Mesothelial cell of epicardium (in vitro differentiated cells): Measurements from ENCODE around the gene GALNT1. TPM values are rescaled to one million over a fixed set of nuclear protein-coding genes. Genes with fewer than 3 reads are reported as not detected.
"Not testable (repeated sequence)": the region's sequence is repeated elsewhere in the genome, so short reads cannot be mapped to it uniquely, and the experiment has no call there.

ENCODE experiments used
- DNase-seq, 2 experiments: peaks; one replicate each; pipeline ENCODE4 v3.0.0; 2021; ENCODE audit warnings: low spot score in 2 of 2; ENCODE audit not compliant: unreplicated experiment in 2 of 2
- H3K27ac Mint-ChIP-seq: 2 replicates; pipeline ENCODE4 v1.8.0; 2021; ENCODE audit warnings: mixed read lengths
- H3K27me3 Mint-ChIP-seq: 2 replicates; pipeline ENCODE4 v1.8.0; 2021; ENCODE audit warnings: low read depth, mixed read lengths
- H3K36me3 Mint-ChIP-seq: 2 replicates; pipeline ENCODE4 v1.8.0; 2021; ENCODE audit warnings: mixed read lengths
- H3K4me1 Mint-ChIP-seq: 2 replicates; pipeline ENCODE4 v1.8.0; 2021; ENCODE audit warnings: mixed read lengths
- H3K4me3 Mint-ChIP-seq: 2 replicates; pipeline ENCODE4 v1.8.0; 2021; ENCODE audit warnings: mild to moderate bottlenecking, moderate library complexity, mixed read lengths
- H3K9me3 Mint-ChIP-seq: 2 replicates; pipeline ENCODE4 v1.8.0; 2021; ENCODE audit warnings: mixed read lengths
- total RNA-seq: library from RNA; stranded (reverse); gene quantifications from 3 replicates; pipeline ENCODE4 v1.2.1, GENCODE V29; 2021
- TF ChIP-seq, protein P1 (sequence below): fragments of 200-600 bp; sonication (generic); IDR thresholded peaks from one replicate; pipeline ENCODE4 v1.5.0; 2021; ENCODE audit warnings: antibody characterized with exemption; ENCODE audit not compliant: unreplicated experiment

Gene GALNT1
- total RNA-seq, 1 donor from 2014 or later: 85.0 TPM

DNA sequence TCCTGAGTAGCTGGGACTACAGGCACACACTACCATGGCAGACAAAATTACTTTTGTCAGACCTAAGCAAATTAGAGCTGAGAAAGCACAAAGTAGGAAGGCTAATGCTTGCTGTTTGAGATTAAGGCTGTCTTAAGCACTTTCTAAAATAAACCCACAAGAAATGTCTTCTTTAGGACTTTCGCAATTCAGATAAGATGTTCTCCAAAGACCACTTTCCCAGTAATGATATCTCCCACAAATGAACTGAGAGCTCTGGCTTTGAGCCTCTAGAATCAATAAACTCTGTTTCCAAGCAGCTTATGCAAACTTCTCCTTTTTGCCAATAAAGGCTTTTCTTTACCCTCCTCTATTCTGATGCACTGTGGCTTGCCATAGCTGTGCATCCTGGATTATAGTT is 32.0 kb upstream of the GALNT1 start:
- TF ChIP-seq, protein P1, sequence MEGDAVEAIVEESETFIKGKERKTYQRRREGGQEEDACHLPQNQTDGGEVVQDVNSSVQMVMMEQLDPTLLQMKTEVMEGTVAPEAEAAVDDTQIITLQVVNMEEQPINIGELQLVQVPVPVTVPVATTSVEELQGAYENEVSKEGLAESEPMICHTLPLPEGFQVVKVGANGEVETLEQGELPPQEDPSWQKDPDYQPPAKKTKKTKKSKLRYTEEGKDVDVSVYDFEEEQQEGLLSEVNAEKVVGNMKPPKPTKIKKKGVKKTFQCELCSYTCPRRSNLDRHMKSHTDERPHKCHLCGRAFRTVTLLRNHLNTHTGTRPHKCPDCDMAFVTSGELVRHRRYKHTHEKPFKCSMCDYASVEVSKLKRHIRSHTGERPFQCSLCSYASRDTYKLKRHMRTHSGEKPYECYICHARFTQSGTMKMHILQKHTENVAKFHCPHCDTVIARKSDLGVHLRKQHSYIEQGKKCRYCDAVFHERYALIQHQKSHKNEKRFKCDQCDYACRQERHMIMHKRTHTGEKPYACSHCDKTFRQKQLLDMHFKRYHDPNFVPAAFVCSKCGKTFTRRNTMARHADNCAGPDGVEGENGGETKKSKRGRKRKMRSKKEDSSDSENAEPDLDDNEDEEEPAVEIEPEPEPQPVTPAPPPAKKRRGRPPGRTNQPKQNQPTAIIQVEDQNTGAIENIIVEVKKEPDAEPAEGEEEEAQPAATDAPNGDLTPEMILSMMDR: no peak
- H3K4me1 Mint-ChIP-seq: peaks cover 2% of the 10 kb centered on the region
- H3K9me3 Mint-ChIP-seq: peaks cover 13% of the 10 kb centered on the region
- DNase-seq: no peak
- H3K36me3 Mint-ChIP-seq: peaks cover 1% of the 10 kb centered on the region
- H3K4me3 Mint-ChIP-seq: no peak overlapping the region
- no peaks in the 10 kb centered on the region for H3K27me3 Mint-ChIP-seq
- H3K27ac Mint-ChIP-seq: no peak overlapping the region

DNA sequence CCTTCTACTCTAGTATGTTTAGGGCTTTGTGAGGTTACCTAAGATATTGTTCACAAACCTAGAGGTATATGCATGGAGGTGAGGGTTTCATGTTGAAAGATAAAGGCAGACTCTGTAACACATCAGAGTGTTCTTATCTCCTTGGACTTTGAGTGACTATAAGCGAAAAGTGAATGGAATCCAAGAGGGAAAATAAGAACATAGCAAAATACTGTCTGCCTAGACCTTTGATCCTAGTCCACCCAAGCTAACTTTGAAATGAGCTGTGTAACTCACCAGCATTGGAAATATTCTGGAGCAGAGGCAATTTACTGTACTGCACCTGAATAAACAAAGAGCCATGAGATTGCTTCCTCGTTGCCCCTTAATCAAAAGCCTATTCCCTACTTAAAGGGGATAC is 28.2 kb upstream of the GALNT1 start:
- no peak for DNase-seq
- Mint-ChIP-seq H3K9me3 (peaks cover under 1% of the 10 kb centered on the region), H3K27ac (no peak overlapping the region), H3K36me3 (no peaks in the 10 kb centered on the region), H3K4me1 (peaks cover 2% of the 10 kb centered on the region), H3K4me3 (no peak overlapping the region), H3K27me3 (no peaks in the 10 kb centered on the region)
- TF ChIP-seq, protein P1: no peak

DNA sequence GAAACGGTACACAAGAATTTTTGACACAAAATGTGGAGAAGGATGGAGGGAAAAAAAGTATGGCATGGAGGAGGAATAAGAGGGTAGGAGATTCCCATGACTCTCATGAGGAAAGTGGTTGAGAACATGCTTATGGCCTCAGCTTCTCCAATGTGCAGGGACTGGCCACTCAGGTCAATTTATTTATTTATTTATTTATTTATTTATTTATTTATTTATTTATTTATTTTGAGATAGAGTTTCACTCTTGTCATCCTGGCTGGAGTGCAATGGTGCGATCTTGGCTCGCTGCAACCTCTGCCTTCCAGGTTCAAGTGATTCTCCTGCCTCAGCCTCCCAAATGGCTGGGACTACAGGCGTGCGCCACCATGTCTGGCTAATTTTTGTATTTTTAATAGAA is 26.0 kb upstream of the GALNT1 start:
- not testable (repeated sequence) for H3K27me3 Mint-ChIP-seq, DNase-seq, H3K27ac Mint-ChIP-seq, H3K4me1 Mint-ChIP-seq, H3K36me3 Mint-ChIP-seq, H3K9me3 Mint-ChIP-seq, H3K4me3 Mint-ChIP-seq

DNA sequence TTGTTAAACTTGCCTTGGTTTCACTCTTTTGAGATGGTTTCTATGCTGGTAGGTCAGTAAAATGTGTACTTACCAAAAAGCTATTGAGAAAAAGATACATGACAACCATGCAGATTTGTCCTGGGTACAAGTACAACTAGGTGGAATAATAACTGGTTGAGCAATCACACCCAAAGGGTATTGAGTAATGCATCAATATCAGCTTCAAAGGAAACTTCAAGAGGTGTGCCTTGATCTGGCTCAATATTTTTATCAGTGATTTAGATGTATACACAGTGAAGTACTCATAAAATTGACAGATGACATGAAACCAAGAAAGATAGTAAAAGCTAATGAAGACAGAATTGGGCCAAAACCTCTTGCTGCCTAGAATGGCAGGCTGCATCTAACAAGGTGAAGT is 21.7 kb upstream of the GALNT1 start:
- H3K36me3 Mint-ChIP-seq: no peaks in the 10 kb centered on the region
- no peak overlapping the region for H3K4me3 Mint-ChIP-seq
- H3K4me1 Mint-ChIP-seq: peaks cover 7% of the 10 kb centered on the region
- no peak for DNase-seq
- no peak overlapping the region for H3K27ac Mint-ChIP-seq
- no peaks in the 10 kb centered on the region for H3K9me3 Mint-ChIP-seq
- TF ChIP-seq, protein P1: no peak
- H3K27me3 Mint-ChIP-seq: no peaks in the 10 kb centered on the region

DNA sequence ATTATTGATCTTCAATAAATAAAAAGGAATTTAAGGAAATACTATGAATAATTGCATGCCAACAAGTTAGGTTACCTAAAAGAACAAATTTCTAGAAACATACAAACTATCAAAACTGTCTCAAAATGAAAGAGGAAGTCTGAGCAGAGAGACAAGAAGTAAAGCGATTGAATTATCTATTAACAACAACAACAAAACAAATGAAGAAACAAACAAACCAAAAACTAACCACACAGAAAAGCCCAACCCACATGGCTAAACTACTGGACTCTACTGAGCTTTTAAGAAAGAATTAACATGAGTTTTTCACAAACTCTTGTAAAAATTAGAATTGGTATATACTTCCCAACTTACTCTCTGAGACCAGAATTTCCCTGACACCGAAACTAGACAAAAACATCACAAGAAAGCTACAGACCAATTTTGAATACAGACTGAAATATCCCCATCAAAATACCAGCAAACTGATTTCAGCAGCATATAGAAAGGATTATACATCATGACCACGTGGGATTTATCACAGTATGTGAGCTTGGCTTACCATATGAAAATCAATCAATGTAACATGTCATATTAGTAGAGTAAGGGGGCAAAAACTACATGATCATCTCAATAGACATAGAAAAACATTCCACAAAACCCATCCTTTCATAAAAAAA is 16.6 kb upstream of the GALNT1 start:
- no peaks in the 10 kb centered on the region for H3K9me3 Mint-ChIP-seq
- H3K36me3 Mint-ChIP-seq: no peaks in the 10 kb centered on the region
- TF ChIP-seq, protein P1: no peak
- DNase-seq: no peak
- H3K27ac Mint-ChIP-seq: no peak overlapping the region
- no peak overlapping the region for H3K4me3 Mint-ChIP-seq
- no peaks in the 10 kb centered on the region for H3K27me3 Mint-ChIP-seq
- peaks cover 6% of the 10 kb centered on the region for H3K4me1 Mint-ChIP-seq

DNA sequence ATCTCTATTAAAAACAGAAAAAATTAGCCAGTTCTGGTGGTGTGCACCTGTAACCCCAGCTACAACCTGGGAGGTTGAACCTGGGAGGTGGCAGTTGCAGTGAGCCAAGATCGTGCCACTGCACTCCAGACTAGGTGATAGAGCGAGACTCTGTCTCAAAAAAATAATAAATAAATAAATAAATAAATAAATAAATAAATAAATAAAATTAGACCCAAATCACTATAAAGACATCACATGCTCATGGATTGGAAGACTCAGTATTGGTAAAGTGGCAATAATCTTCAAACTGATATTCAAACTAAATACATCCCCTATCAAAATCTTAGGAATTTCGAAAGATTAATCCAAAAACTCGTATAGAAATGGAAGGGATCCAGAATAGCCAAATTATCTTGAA is 15.5 kb upstream of the GALNT1 start:
- Mint-ChIP-seq H3K4me3 (no peak overlapping the region), H3K36me3 (no peaks in the 10 kb centered on the region), H3K27me3 (no peaks in the 10 kb centered on the region), H3K27ac (no peak overlapping the region), H3K4me1 (peaks cover 5% of the 10 kb centered on the region), H3K9me3 (no peaks in the 10 kb centered on the region)
- TF ChIP-seq, protein P1: no peak
- no peak for DNase-seq
